GM19468 (cell line): ENCODE measurements around the gene EPC1.
"Not testable (repeated sequence)": the region's sequence is repeated elsewhere in the genome, so short reads cannot be mapped to it uniquely, and the experiment has no call there.

Experiments used
- ATAC-seq: cut with Tn5 transposase; IDR thresholded peaks from one replicate; pipeline ENCODE4 v1.9.1; 2021; ENCODE audit warnings: mild to moderate bottlenecking, moderate library complexity, moderate number of reproducible peaks; ENCODE audit not compliant: unreplicated experiment; ENCODE audit errors: extremely low read depth

Gene EPC1

GRCh38 chr10:32372000-32372875, 25.3 kb upstream of the EPC1 start:
- ATAC-seq: no peak

- ATAC-seq: no peak
Observed at GRCh38 chr10:32371101-32371500, 24.1 kb upstream of the EPC1 start.

- no peak for ATAC-seq
Observed at GRCh38 chr10:32367793-32368453, 21.0 kb upstream of the EPC1 start.

- ATAC-seq: no peak
Observed at GRCh38 chr10:32366588-32366987, 19.6 kb upstream of the EPC1 start.

GRCh38 chr10:32366111-32366510, 19.2 kb upstream of the EPC1 start:
- ATAC-seq: no peak

- not testable (repeated sequence) for ATAC-seq
Observed at GRCh38 chr10:32365404-32365803, 18.4 kb upstream of the EPC1 start.

GRCh38 chr10:32362571-32362970, 15.6 kb upstream of the EPC1 start:
- ATAC-seq: no peak

GRCh38 chr10:32360884-32361283, 13.9 kb upstream of the EPC1 start:
- no peak for ATAC-seq

GRCh38 chr10:32360241-32360640, 13.3 kb upstream of the EPC1 start:
- ATAC-seq: no peak

GRCh38 chr10:32357056-32357735, 10.2 kb upstream of the EPC1 start:
- no peak for ATAC-seq

GRCh38 chr10:32354690-32355089, 7.7 kb upstream of the EPC1 start:
- not testable (repeated sequence) for ATAC-seq

GRCh38 chr10:32350811-32351350, 3.9 kb upstream of the EPC1 start:
- no peak for ATAC-seq

- no peak for ATAC-seq
Observed at GRCh38 chr10:32349968-32350738, 3.2 kb upstream of the EPC1 start.

GRCh38 chr10:32349199-32349585, 2.2 kb upstream of the EPC1 start:
- no peak for ATAC-seq

- ATAC-seq: no peak
Observed at GRCh38 chr10:32348297-32349198, 1.6 kb upstream of the EPC1 start.

- no peak for ATAC-seq
Observed at GRCh38 chr10:32347363-32348022, 535 bp upstream of the EPC1 start.

- peak; percentile 59 for ATAC-seq
Observed at GRCh38 chr10:32346134-32346550, 816 bp downstream of the EPC1 start.

- no peak for ATAC-seq
Observed at GRCh38 chr10:32341596-32341995, 5.4 kb downstream of the EPC1 start.
